ENCODE results near the gene KCTD19.

GRCh38 chr16:67333315-67333714, 6.8 kb upstream of the KCTD19 start:
- no peak for TF ChIP-seq GATA2 (IDR thresholded peaks at IDR 0.05; ENCODE audit: low read depth, low read length)
- no peak for TF ChIP-seq GATA3 (IDR thresholded peaks at IDR 0.05; ENCODE audit: low read depth, low read length)

Measured in SH-SY5Y (cell line).